SK-N-SH treated with all-trans-retinoic acid at 6 μM for 48 hours (cell line): Measurements from ENCODE around the gene MEIS1.

ENCODE experiments used
- ATAC-seq: fragments of 200-7000 bp; cut with Tn5 transposase; 3 replicates; pipeline ENCODE4 v1.9.1; 2020; ENCODE audit warnings: mild to moderate bottlenecking, moderate library complexity
- ARNTL ChIP-seq: fragments of 450-650 bp; formaldehyde crosslinking; IDR thresholded peaks from 2 replicates; pipeline ENCODE4 v1.5.0; 2020; ENCODE audit warnings: low read depth, mild to moderate bottlenecking, moderate library complexity, borderline replicate concordance
- BACH2 ChIP-seq: fragments of 250-450 bp; sonication (Bioruptor Pico); IDR thresholded peaks from 2 replicates; pipeline ENCODE4 v1.9.0; 2021; ENCODE audit warnings: mild to moderate bottlenecking, borderline replicate concordance
- CSRNP3 ChIP-seq: fragments of 250-450 bp; sonication (Bioruptor Pico); IDR thresholded peaks from 2 replicates; pipeline ENCODE4 v1.5.1; 2021; ENCODE audit warnings: mild to moderate bottlenecking, moderate library complexity
- ESRRG ChIP-seq: fragments of 250-450 bp; sonication (Bioruptor Pico); IDR thresholded peaks from 2 replicates; pipeline ENCODE4 v1.6.1; 2021; ENCODE audit warnings: mild to moderate bottlenecking
- GLIS3 ChIP-seq: fragments of 250-450 bp; sonication (Bioruptor Pico); IDR thresholded peaks from 2 replicates; pipeline ENCODE4 v1.5.0; 2020; ENCODE audit warnings: mild to moderate bottlenecking, moderate library complexity
- ISL1 ChIP-seq: fragments of 250-450 bp; sonication (Bioruptor Pico); IDR thresholded peaks from 2 replicates; pipeline ENCODE4 v2.1.2; 2022; ENCODE audit warnings: mild to moderate bottlenecking, moderate library complexity
- OSR1 ChIP-seq: fragments of 250-450 bp; sonication (Bioruptor Pico); IDR thresholded peaks from 2 replicates; pipeline ENCODE4 v1.8.0; 2022; ENCODE audit warnings: moderate library complexity, mild to moderate bottlenecking, inconsistent platforms
- PPARA ChIP-seq: fragments of 250-450 bp; sonication (Bioruptor Pico); IDR thresholded peaks from 2 replicates; pipeline ENCODE4 v1.5.0; 2020; ENCODE audit warnings: mild to moderate bottlenecking, borderline replicate concordance
- RARB ChIP-seq: fragments of 250-450 bp; sonication (Bioruptor Pico); IDR thresholded peaks from 2 replicates; pipeline ENCODE4 v1.8.0; 2021; ENCODE audit warnings: mild to moderate bottlenecking, moderate library complexity
- SNAI2 ChIP-seq: fragments of 250-450 bp; sonication (Bioruptor Pico); IDR thresholded peaks from 2 replicates; pipeline ENCODE4 v1.5.0; 2020; ENCODE audit warnings: mild to moderate bottlenecking, moderate library complexity
- TCF4 ChIP-seq: fragments of 250-450 bp; sonication (Bioruptor Pico); IDR thresholded peaks from 2 replicates; pipeline ENCODE4 v1.8.0; 2021; ENCODE audit warnings: mild to moderate bottlenecking, moderate library complexity, borderline replicate concordance
- TOX ChIP-seq: fragments of 250-450 bp; sonication (Bioruptor Pico); IDR thresholded peaks from 2 replicates; pipeline ENCODE4 v1.8.0; 2021; ENCODE audit warnings: mild to moderate bottlenecking, moderate library complexity, borderline replicate concordance
- ZC3H10 ChIP-seq: fragments of 250-450 bp; sonication (Bioruptor Pico); IDR thresholded peaks from 2 replicates; pipeline ENCODE4 v1.5.1; 2021; ENCODE audit warnings: mild to moderate bottlenecking, moderate library complexity
- ZFP3 ChIP-seq: fragments of 250-450 bp; sonication (Bioruptor Pico); IDR thresholded peaks from 2 replicates; pipeline ENCODE4 v1.5.0; 2020; ENCODE audit warnings: mild to moderate bottlenecking, moderate library complexity
- ZNF565 ChIP-seq: fragments of 450-650 bp; formaldehyde crosslinking; conservative IDR thresholded peaks from 2 replicates; pipeline ENCODE4 v1.5.0; 2020; ENCODE audit warnings: low read depth, mild to moderate bottlenecking, moderate library complexity
- ZNF70 ChIP-seq: fragments of 450-650 bp; formaldehyde crosslinking; IDR thresholded peaks from 2 replicates; pipeline ENCODE4 v1.5.0; 2020; ENCODE audit warnings: mild to moderate bottlenecking, moderate library complexity
- ZNF8 ChIP-seq: fragments of 450-650 bp; formaldehyde crosslinking; IDR thresholded peaks from 2 replicates; pipeline ENCODE4 v1.5.0; 2020; ENCODE audit warnings: mild to moderate bottlenecking, moderate library complexity
- TF ChIP-seq, protein P1 (sequence below): fragments of 250-450 bp; sonication (Bioruptor Pico); IDR thresholded peaks from 2 replicates; pipeline ENCODE4 v1.5.0; 2020; ENCODE audit warnings: mild to moderate bottlenecking, moderate library complexity
- TF ChIP-seq, protein P2 (sequence below): fragments of 250-450 bp; sonication (Bioruptor Pico); IDR thresholded peaks from 2 replicates; pipeline ENCODE4 v1.5.1; 2020; ENCODE audit warnings: low read depth, mild to moderate bottlenecking, moderate library complexity
- TF ChIP-seq, protein P3 (sequence below): fragments of 250-450 bp; sonication (Bioruptor Pico); IDR thresholded peaks from 2 replicates; pipeline ENCODE4 v1.8.0; 2020; ENCODE audit warnings: mild to moderate bottlenecking, moderate library complexity, borderline replicate concordance

Gene MEIS1

GRCh38 chr2:66452917-66453316, 18.0 kb downstream of the MEIS1 start (continued):
- TF ChIP-seq GLIS3 = no peak
- TF ChIP-seq ARNTL (CRISPR knock-in tag) = no peak
- no peak for TF ChIP-seq SNAI2 (CRISPR knock-in tag)
- TF ChIP-seq CSRNP3 (CRISPR knock-in tag) = no peak

DNA sequence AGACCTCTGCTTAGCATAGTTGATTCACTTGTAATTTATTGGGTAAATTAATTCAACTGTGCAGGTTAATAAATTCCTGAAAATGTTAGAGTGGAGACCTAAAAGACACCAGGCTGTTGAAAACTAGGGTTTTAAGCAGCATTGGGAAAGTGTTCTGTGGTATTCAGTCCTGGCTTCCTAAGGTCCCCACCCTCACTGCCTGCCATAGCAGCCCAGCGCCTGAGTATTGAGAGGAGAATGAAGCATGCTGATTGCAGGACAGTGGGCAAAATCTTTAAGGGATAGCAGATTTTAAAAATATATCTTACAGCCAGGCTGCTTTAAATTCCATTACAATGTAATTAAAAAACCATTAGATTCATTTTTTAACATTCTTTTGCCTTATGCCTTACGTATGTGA, 20.6 kb downstream of the MEIS1 start:
- no peak for TF ChIP-seq ARNTL (CRISPR knock-in tag)
- no peak for TF ChIP-seq PPARA
- no peak for TF ChIP-seq ZNF70
- TF ChIP-seq BACH2 (CRISPR knock-in tag) = no peak
- no peak for ATAC-seq

DNA sequence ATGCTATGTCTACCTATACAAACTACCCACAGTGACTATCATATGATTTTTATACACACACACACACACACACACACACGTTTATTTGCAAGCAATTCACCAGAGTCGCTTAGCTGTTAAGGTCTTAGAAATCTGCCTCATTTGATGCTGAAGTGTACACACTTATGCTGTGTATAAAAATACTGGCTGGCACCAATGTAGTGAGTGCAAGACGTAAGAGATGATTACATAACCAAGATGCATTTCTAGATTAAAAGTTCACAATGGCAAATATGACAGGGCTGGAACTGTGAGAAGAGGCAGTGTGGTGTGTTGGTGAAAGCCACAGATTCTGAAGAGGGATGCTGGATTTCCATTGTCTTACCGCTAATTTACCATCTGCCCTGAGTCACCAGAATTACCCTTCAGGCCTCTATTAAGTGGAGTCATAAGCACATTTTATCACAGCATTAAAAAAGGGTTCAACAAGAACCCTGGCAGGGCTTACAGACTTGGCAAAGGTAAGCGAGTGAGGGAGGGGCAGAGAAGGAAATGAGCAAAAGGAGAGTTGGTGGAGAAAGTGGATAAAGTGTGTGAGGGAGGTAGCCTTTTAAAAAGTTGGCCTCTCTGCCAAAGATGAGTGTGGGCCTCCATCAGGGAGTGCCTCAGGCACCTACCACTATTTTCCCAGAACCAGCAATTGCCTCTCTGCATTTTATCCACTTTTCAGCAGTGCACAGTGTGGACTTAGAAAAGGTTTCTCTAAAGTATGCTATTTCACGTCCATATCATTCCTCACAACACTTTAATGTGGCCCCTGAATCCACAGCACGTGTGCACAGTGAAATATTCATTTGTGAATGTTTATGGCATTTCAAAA, 21.5 kb downstream of the MEIS1 start:
- ATAC-seq = no peak
- 0 out of 2 replicates have a peak, but pooled peaks have one; percentile 28 for TF ChIP-seq ISL1 (CRISPR knock-in tag)
- TF ChIP-seq PPARA = no peak
- TF ChIP-seq, protein P1, sequence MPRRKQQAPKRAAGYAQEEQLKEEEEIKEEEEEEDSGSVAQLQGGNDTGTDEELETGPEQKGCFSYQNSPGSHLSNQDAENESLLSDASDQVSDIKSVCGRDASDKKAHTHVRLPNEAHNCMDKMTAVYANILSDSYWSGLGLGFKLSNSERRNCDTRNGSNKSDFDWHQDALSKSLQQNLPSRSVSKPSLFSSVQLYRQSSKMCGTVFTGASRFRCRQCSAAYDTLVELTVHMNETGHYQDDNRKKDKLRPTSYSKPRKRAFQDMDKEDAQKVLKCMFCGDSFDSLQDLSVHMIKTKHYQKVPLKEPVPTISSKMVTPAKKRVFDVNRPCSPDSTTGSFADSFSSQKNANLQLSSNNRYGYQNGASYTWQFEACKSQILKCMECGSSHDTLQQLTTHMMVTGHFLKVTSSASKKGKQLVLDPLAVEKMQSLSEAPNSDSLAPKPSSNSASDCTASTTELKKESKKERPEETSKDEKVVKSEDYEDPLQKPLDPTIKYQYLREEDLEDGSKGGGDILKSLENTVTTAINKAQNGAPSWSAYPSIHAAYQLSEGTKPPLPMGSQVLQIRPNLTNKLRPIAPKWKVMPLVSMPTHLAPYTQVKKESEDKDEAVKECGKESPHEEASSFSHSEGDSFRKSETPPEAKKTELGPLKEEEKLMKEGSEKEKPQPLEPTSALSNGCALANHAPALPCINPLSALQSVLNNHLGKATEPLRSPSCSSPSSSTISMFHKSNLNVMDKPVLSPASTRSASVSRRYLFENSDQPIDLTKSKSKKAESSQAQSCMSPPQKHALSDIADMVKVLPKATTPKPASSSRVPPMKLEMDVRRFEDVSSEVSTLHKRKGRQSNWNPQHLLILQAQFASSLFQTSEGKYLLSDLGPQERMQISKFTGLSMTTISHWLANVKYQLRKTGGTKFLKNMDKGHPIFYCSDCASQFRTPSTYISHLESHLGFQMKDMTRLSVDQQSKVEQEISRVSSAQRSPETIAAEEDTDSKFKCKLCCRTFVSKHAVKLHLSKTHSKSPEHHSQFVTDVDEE (CRISPR knock-in tag) = no peak
- TF ChIP-seq TCF4 (CRISPR knock-in tag) = no peak

GRCh38 chr2:66457545-66457944, 22.6 kb downstream of the MEIS1 start:
- no peak for ATAC-seq
- TF ChIP-seq ESRRG (CRISPR knock-in tag) (no peak), ZNF565 (CRISPR knock-in tag) (no peak), ZNF8 (CRISPR knock-in tag) (no peak), RARB (CRISPR knock-in tag) (no peak), ZC3H10 (CRISPR knock-in tag) (no peak), ZFP3 (CRISPR knock-in tag) (no peak), OSR1 (CRISPR knock-in tag) (no peak), TOX (CRISPR knock-in tag) (no peak), ARNTL (CRISPR knock-in tag) (no peak), ISL1 (CRISPR knock-in tag) (no peak), TCF4 (CRISPR knock-in tag) (no peak), PPARA (no peak), GLIS3 (no peak)
- TF ChIP-seq, protein P2, sequence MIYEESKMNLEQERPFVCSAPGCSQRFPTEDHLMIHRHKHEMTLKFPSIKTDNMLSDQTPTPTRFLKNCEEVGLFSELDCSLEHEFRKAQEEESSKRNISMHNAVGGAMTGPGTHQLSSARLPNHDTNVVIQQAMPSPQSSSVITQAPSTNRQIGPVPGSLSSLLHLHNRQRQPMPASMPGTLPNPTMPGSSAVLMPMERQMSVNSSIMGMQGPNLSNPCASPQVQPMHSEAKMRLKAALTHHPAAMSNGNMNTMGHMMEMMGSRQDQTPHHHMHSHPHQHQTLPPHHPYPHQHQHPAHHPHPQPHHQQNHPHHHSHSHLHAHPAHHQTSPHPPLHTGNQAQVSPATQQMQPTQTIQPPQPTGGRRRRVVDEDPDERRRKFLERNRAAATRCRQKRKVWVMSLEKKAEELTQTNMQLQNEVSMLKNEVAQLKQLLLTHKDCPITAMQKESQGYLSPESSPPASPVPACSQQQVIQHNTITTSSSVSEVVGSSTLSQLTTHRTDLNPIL (CRISPR knock-in tag) = no peak
- TF ChIP-seq, protein P3, sequence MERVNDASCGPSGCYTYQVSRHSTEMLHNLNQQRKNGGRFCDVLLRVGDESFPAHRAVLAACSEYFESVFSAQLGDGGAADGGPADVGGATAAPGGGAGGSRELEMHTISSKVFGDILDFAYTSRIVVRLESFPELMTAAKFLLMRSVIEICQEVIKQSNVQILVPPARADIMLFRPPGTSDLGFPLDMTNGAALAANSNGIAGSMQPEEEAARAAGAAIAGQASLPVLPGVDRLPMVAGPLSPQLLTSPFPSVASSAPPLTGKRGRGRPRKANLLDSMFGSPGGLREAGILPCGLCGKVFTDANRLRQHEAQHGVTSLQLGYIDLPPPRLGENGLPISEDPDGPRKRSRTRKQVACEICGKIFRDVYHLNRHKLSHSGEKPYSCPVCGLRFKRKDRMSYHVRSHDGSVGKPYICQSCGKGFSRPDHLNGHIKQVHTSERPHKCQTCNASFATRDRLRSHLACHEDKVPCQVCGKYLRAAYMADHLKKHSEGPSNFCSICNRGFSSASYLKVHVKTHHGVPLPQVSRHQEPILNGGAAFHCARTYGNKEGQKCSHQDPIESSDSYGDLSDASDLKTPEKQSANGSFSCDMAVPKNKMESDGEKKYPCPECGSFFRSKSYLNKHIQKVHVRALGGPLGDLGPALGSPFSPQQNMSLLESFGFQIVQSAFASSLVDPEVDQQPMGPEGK (CRISPR knock-in tag) = no peak
